ENCODE measurements around the gene LBR.
A peak's percentile ranks its signal among the peaks of the same experiment; 100 is the strongest.
"Not testable (repeated sequence)": the region's sequence is repeated elsewhere in the genome, so short reads cannot be mapped to it uniquely, and the experiment has no call there.

The LBR gene

GRCh38 chr1:225427235-225428067 lies at the start of gene LBR:
LBR (minus strand) TSS chr1:225428038; CDS start chr1:225424075, 3,963 bp downstream.
- H3K4me3 ChIP-seq (ENCODE audit: low read depth in 1 of 2, low read length in 2 of 2): peak within 1 kb of the TSS; percentile 69 to 84
- peaks cover 47% of the 10 kb centered on the region for H3K4me1 ChIP-seq (ENCODE audit: insufficient read depth, low read length)
- no peaks in the 10 kb centered on the region for H3K27me3 ChIP-seq (ENCODE audit: control insufficient read depth in 1 of 2, insufficient read depth in 2 of 2, low read length in 2 of 2)
- no peaks in the 10 kb centered on the region for H3K9me3 ChIP-seq (ENCODE audit: low read length)
- no peaks in the 10 kb centered on the region for H3K36me3 ChIP-seq (ENCODE audit: insufficient read depth, low read length)
- peak within 1 kb of the TSS; percentile 97 for H3K27ac ChIP-seq (ENCODE audit: low read depth, low read length)
- H3K9ac ChIP-seq (ENCODE audit: low read length): peak within 1 kb of the TSS; percentile 95

GRCh38 chr1:225477296-225477911 lies 49.6 kb upstream of the LBR start:
- no peak overlapping the region for H3K27ac ChIP-seq (ENCODE audit: low read depth, low read length)
- H3K27me3 ChIP-seq (ENCODE audit: control insufficient read depth in 1 of 2, insufficient read depth in 2 of 2, low read length in 2 of 2): no peaks in the 10 kb centered on the region
- no peaks in the 10 kb centered on the region for H3K36me3 ChIP-seq (ENCODE audit: insufficient read depth, low read length)
- H3K9me3 ChIP-seq (ENCODE audit: low read length): no peaks in the 10 kb centered on the region
- H3K4me3 ChIP-seq (ENCODE audit: low read depth in 1 of 2, low read length in 2 of 2): no peak overlapping the region
- peaks cover 48% of the 10 kb centered on the region for H3K4me1 ChIP-seq (ENCODE audit: insufficient read depth, low read length)
- no peak overlapping the region for H3K9ac ChIP-seq (ENCODE audit: low read length)

DNA sequence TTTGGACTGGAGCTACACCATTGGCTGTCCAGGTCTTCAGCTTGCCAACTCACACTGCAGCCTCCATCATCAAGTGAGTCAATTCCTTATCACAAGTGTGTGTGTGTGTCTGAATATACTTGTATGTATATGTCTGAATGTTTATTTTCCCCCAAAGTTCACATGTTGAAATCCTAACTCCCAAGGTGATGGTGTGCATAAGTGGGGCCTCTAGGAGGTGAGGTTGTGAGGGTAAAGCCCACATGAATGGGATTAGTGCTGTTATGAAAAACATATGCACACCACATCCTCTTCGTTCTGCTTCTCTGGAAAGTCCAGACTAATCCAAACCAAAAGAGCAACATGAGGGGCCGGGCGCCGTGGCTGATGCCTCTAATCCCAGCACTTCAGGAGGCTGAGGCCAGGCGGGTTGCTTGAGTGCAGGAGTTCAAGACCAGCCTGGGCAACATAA lies 48.7 kb upstream of the LBR start:
- Histone ChIP-seq H3K9me3 (ENCODE audit: low read length) (no peaks in the 10 kb centered on the region), H3K9ac (ENCODE audit: low read length) (no peak overlapping the region), H3K27ac (ENCODE audit: low read depth, low read length) (no peak overlapping the region), H3K27me3 (ENCODE audit: control insufficient read depth in 1 of 2, insufficient read depth in 2 of 2, low read length in 2 of 2) (no peaks in the 10 kb centered on the region), H3K4me1 (ENCODE audit: insufficient read depth, low read length) (peaks cover 39% of the 10 kb centered on the region), H3K36me3 (ENCODE audit: insufficient read depth, low read length) (no peaks in the 10 kb centered on the region), H3K4me3 (ENCODE audit: low read depth in 1 of 2, low read length in 2 of 2) (no peak overlapping the region)

GRCh38 chr1:225476100-225476511 lies 48.3 kb upstream of the LBR start:
- no peaks in the 10 kb centered on the region for H3K27me3 ChIP-seq (ENCODE audit: control insufficient read depth in 1 of 2, insufficient read depth in 2 of 2, low read length in 2 of 2)

DNA sequence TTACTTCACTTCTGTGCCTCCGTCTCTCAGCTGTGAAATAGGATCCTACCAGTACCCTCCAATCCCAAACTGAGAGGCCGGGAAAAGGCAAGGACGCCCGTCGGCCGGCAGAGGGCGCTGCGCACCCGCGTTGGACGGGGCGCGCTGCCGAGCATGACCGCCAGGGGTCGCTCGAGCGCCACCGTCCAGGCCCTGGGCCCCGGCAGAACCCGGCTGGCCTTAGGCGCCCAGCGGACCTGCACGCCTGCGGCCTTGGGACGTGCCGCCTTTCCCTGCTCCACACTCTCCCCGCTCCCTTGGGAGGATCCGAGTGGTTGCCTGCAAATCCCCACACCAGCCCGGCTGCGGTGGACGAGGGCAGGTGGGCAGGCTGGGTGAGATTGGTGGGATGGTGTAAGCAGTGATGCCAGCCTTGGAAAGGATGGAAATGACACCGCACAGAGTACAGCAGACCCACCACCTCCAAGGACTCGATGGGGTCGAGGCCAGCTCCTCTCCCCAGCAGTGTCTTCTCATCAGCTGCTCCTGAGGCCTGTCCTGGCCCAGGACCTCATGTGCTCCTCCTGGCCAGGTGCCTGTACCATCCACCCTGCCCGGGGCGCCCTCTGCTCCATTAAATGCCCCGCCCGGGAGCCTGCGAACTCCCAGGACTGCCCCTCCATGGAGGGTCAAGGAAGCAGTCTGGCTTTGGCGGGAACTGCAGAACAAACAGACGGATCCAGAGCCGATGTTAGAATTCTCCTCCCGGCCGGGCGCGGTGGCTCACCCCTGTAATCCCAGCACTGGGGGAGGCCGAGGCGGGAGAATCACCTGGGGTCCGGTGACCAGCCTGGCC lies 47.4 kb upstream of the LBR start:
- peaks cover 44% of the 10 kb centered on the region for H3K4me1 ChIP-seq (ENCODE audit: insufficient read depth, low read length)
- no peaks in the 10 kb centered on the region for H3K9me3 ChIP-seq (ENCODE audit: low read length)
- no peak overlapping the region for H3K9ac ChIP-seq (ENCODE audit: low read length)
- no peaks in the 10 kb centered on the region for H3K36me3 ChIP-seq (ENCODE audit: insufficient read depth, low read length)
- H3K4me3 ChIP-seq (ENCODE audit: low read depth in 1 of 2, low read length in 2 of 2): no peak overlapping the region
- no peaks in the 10 kb centered on the region for H3K27me3 ChIP-seq (ENCODE audit: control insufficient read depth in 1 of 2, insufficient read depth in 2 of 2, low read length in 2 of 2)
- H3K27ac ChIP-seq (ENCODE audit: low read depth, low read length): peak overlapping the region; percentile 72

More at GRCh38 chr1:225476100-225476511, 48.3 kb upstream of the LBR start:
- H3K9ac ChIP-seq (ENCODE audit: low read length): no peak overlapping the region
- H3K4me3 ChIP-seq (ENCODE audit: low read depth in 1 of 2, low read length in 2 of 2): no peak overlapping the region
- no peaks in the 10 kb centered on the region for H3K9me3 ChIP-seq (ENCODE audit: low read length)
- H3K4me1 ChIP-seq (ENCODE audit: insufficient read depth, low read length): peaks cover 38% of the 10 kb centered on the region
- H3K36me3 ChIP-seq (ENCODE audit: insufficient read depth, low read length): no peaks in the 10 kb centered on the region
- no peak overlapping the region for H3K27ac ChIP-seq (ENCODE audit: low read depth, low read length)

- Histone ChIP-seq H3K9ac (ENCODE audit: low read length) (no peak overlapping the region), H3K27me3 (ENCODE audit: control insufficient read depth in 1 of 2, insufficient read depth in 2 of 2, low read length in 2 of 2) (no peaks in the 10 kb centered on the region), H3K9me3 (ENCODE audit: low read length) (no peaks in the 10 kb centered on the region), H3K4me3 (ENCODE audit: low read depth in 1 of 2, low read length in 2 of 2) (peak overlapping the region in 1 of 2 donors; percentile 0), H3K27ac (ENCODE audit: low read depth, low read length) (peak overlapping the region; percentile 72), H3K4me1 (ENCODE audit: insufficient read depth, low read length) (peaks cover 45% of the 10 kb centered on the region), H3K36me3 (ENCODE audit: insufficient read depth, low read length) (no peaks in the 10 kb centered on the region)
Measured at GRCh38 chr1:225474439-225474985, 46.7 kb upstream of the LBR start.

GRCh38 chr1:225473676-225474438 lies 46.0 kb upstream of the LBR start:
- H3K9me3 ChIP-seq (ENCODE audit: low read length); H3K36me3 ChIP-seq (ENCODE audit: insufficient read depth, low read length); H3K9ac ChIP-seq (ENCODE audit: low read length); H3K27me3 ChIP-seq (ENCODE audit: control insufficient read depth in 1 of 2, insufficient read depth in 2 of 2, low read length in 2 of 2): not testable (repeated sequence)
- Histone ChIP-seq H3K4me1 (ENCODE audit: insufficient read depth, low read length) (peaks cover 45% of the 10 kb centered on the region), H3K4me3 (ENCODE audit: low read depth in 1 of 2, low read length in 2 of 2) (peak overlapping the region in 1 of 2 donors; percentile 0), H3K27ac (ENCODE audit: low read depth, low read length) (peak overlapping the region; percentile 72)

DNA sequence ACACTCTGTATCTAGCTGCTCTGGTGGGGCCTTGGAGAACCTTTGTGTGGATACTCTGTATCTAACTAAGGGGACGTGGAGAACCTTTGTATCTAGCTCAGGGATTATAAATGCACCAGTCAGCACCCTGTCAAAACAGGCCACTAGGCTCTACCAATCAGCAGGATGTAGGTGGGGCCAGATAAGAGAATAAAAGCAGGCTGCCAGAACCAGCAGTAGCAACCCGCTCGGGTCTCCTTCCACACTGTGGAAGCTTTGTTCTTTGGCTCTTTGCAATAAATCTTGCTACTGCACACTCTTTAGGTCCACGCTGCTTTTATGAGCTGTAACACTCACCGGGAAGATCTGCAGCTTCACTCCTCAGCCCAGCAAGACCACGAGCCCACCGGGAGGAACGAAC lies 45.4 kb upstream of the LBR start:
- H3K36me3 ChIP-seq (ENCODE audit: insufficient read depth, low read length); H3K9ac ChIP-seq (ENCODE audit: low read length); H3K4me3 ChIP-seq (ENCODE audit: low read depth in 1 of 2, low read length in 2 of 2); H3K27ac ChIP-seq (ENCODE audit: low read depth, low read length); H3K27me3 ChIP-seq (ENCODE audit: control insufficient read depth in 1 of 2, insufficient read depth in 2 of 2, low read length in 2 of 2); H3K9me3 ChIP-seq (ENCODE audit: low read length): not testable (repeated sequence)
- H3K4me1 ChIP-seq (ENCODE audit: insufficient read depth, low read length): peaks cover 51% of the 10 kb centered on the region

DNA sequence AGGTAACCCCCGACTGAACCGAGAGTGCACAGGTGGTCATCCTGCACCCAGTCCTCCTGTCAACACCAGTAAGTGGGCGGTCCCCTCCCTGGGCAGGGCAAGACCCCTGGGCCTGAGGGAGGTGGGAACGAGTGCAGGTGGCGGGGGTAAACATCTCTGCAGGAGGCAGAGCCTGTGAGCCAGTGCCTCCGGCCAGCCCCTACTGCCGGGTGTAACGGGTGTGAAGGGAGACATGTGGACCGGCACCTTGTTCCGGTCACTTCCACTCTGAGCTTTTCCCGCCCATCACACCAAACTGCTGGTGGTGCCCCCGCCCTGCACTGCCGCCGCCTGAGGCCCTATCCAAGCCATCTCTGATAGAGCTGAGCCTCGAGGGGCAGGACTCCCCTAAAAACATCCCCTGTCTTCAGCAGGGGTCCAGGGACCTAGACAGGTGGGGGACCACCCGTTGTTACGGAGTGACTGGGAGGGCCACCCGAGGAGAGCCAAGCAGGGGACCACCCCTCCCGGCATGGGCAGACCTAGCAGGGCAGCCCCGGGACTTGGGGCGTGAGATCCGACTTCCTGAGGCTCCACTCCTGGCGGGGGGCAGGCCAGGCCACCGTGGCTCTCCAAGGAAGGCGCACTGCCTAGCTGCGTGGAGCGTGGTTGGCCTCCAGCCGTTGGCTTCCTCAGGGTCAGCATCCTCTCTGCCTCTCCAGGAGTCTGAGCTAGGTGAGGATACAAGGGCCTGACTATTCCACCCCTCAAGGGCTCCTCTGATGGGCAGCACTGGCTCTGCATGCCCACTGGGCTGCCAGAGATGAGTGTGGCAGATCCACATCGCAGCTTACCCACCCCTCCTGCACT lies 43.8 kb upstream of the LBR start:
- H3K36me3 ChIP-seq (ENCODE audit: insufficient read depth, low read length): no peaks in the 10 kb centered on the region
- no peak overlapping the region for H3K9ac ChIP-seq (ENCODE audit: low read length)
- no peaks in the 10 kb centered on the region for H3K27me3 ChIP-seq (ENCODE audit: control insufficient read depth in 1 of 2, insufficient read depth in 2 of 2, low read length in 2 of 2)
- peaks cover 47% of the 10 kb centered on the region for H3K4me1 ChIP-seq (ENCODE audit: insufficient read depth, low read length)
- H3K27ac ChIP-seq (ENCODE audit: low read depth, low read length): peak overlapping the region; percentile 35
- no peak overlapping the region for H3K4me3 ChIP-seq (ENCODE audit: low read depth in 1 of 2, low read length in 2 of 2)
- H3K9me3 ChIP-seq (ENCODE audit: low read length): no peaks in the 10 kb centered on the region

DNA sequence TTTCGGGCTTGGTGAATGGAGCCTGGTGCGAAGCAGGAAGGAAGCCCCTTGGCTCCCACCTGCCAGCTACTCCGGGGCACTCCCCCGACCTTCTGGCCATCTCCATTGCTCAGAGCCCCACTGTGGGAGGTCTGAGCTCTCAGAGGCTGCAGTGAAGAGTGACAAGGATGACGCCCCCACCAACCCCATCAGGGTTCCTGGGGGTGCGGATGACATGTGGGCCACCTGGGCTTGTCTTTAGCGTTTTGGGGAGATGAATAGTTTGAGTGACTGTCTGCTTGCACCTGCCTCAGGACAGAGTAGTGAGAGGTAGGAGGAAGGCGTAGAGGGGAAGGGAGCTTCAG lies 43.2 kb upstream of the LBR start:
- no peaks in the 10 kb centered on the region for H3K36me3 ChIP-seq (ENCODE audit: insufficient read depth, low read length)
- H3K4me3 ChIP-seq (ENCODE audit: low read depth in 1 of 2, low read length in 2 of 2): no peak overlapping the region
- H3K4me1 ChIP-seq (ENCODE audit: insufficient read depth, low read length): peaks cover 43% of the 10 kb centered on the region
- H3K9me3 ChIP-seq (ENCODE audit: low read length): no peaks in the 10 kb centered on the region
- no peaks in the 10 kb centered on the region for H3K27me3 ChIP-seq (ENCODE audit: control insufficient read depth in 1 of 2, insufficient read depth in 2 of 2, low read length in 2 of 2)
- peak overlapping the region; percentile 35 for H3K27ac ChIP-seq (ENCODE audit: low read depth, low read length)
- no peak overlapping the region for H3K9ac ChIP-seq (ENCODE audit: low read length)
